Activated T-helper 2 cell treated with anti-CD3 and anti-CD28 coated beads, Interferon-gamma antibody, Interleukin-2, Interleukin-4, amounts not matched to agents 10 μg/mL and 5 μg/mL and 100 μg/mL, durations not matched to agents 14 hours and 24 hours and 36 hours (primary cell): Measurements from ENCODE around the gene CD37. TPM values are rescaled to one million over a fixed set of nuclear protein-coding genes. Genes with fewer than 3 reads are reported as not detected.

ENCODE experiments used
- DNase-seq: peaks from one replicate; pipeline ENCODE4 v3.0.0; 2021; ENCODE audit warnings: low spot score
- H3K27ac Mint-ChIP-seq: one replicate; pipeline ENCODE4 v1.8.0; 2021; ENCODE audit warnings: mixed read lengths
- H3K27me3 Mint-ChIP-seq: one replicate; pipeline ENCODE4 v1.8.0; 2021; ENCODE audit warnings: low read depth, mixed read lengths
- H3K36me3 Mint-ChIP-seq: one replicate; pipeline ENCODE4 v1.8.0; 2021; ENCODE audit warnings: low read depth, mixed read lengths
- H3K4me1 Mint-ChIP-seq: one replicate; pipeline ENCODE4 v1.8.0; 2021; ENCODE audit warnings: low read depth, mixed read lengths
- H3K4me3 Mint-ChIP-seq: one replicate; pipeline ENCODE4 v1.8.0; 2021; ENCODE audit warnings: low read depth, mild to moderate bottlenecking, moderate library complexity, mixed read lengths
- H3K9me3 Mint-ChIP-seq: one replicate; pipeline ENCODE4 v1.8.0; 2021; ENCODE audit warnings: mixed read lengths
- intact Hi-C: fragments of 100-400 bp; cut with micrococcal nuclease; formaldehyde crosslinking; loops from one replicate; pipeline ENCODE4 v1.15.1; 2023
- total RNA-seq: library from RNA; stranded (reverse); gene quantifications from 2 replicates; pipeline ENCODE4 v1.2.3, GENCODE V29; 2022

CD37 gene
- total RNA-seq, 1 donor from 2014 or later = 141 TPM

- intact Hi-C loops = no loop called here
- Mint-ChIP-seq H3K4me1 (peaks cover 13% of the 10 kb centered on the region), H3K27ac (no peak overlapping the region)
These were observed 7.1 kb downstream of the CD37 start for GRCh38 chr19:49342291-49342721.

GRCh38 chr19:49343123-49343522 lies 7.9 kb downstream of the CD37 start:
- no peak overlapping the region for H3K4me3 Mint-ChIP-seq

More at GRCh38 chr19:49342291-49342721, 7.1 kb downstream of the CD37 start:
- DNase-seq = no peak
- Mint-ChIP-seq H3K9me3 (no peaks in the 10 kb centered on the region), H3K4me3 (no peak overlapping the region), H3K27me3 (no peaks in the 10 kb centered on the region), H3K36me3 (peaks cover 30% of the 10 kb centered on the region)

GRCh38 chr19:49344505-49345423 lies 9.6 kb downstream of the CD37 start:
- H3K4me1 Mint-ChIP-seq = peaks cover 3% of the 10 kb centered on the region
- no peaks in the 10 kb centered on the region for H3K27me3 Mint-ChIP-seq
- peaks cover 9% of the 10 kb centered on the region for H3K36me3 Mint-ChIP-seq
- intact Hi-C loops = no loop called here
- no peak overlapping the region for H3K27ac Mint-ChIP-seq
- no peaks in the 10 kb centered on the region for H3K9me3 Mint-ChIP-seq
- DNase-seq = no peak
- H3K4me3 Mint-ChIP-seq = no peak overlapping the region

More at GRCh38 chr19:49343123-49343522, 7.9 kb downstream of the CD37 start:
- H3K4me1 Mint-ChIP-seq = peaks cover 8% of the 10 kb centered on the region
- H3K9me3 Mint-ChIP-seq = no peaks in the 10 kb centered on the region
- intact Hi-C loops = no loop called here
- no peak overlapping the region for H3K27ac Mint-ChIP-seq
- H3K36me3 Mint-ChIP-seq = peaks cover 22% of the 10 kb centered on the region
- no peak for DNase-seq
- H3K27me3 Mint-ChIP-seq = no peaks in the 10 kb centered on the region

GRCh38 chr19:49347191-49347590 lies 12.0 kb downstream of the CD37 start:
- Mint-ChIP-seq H3K27ac (no peak overlapping the region), H3K9me3 (no peaks in the 10 kb centered on the region), H3K4me3 (no peak overlapping the region), H3K27me3 (peaks cover 2% of the 10 kb centered on the region), H3K4me1 (no peaks in the 10 kb centered on the region), H3K36me3 (no peaks in the 10 kb centered on the region)
- no peak for DNase-seq
- intact Hi-C loops = no loop called here

GRCh38 chr19:49347835-49348234 lies 12.6 kb downstream of the CD37 start:
- no peak overlapping the region for H3K27ac Mint-ChIP-seq
- intact Hi-C loops = no loop called here
- no peaks in the 10 kb centered on the region for H3K36me3 Mint-ChIP-seq
- DNase-seq = no peak
- no peaks in the 10 kb centered on the region for H3K9me3 Mint-ChIP-seq
- no peak overlapping the region for H3K4me3 Mint-ChIP-seq
- peaks cover 2% of the 10 kb centered on the region for H3K27me3 Mint-ChIP-seq
- no peaks in the 10 kb centered on the region for H3K4me1 Mint-ChIP-seq

- Mint-ChIP-seq H3K4me1 (no peaks in the 10 kb centered on the region), H3K27ac (no peak overlapping the region), H3K36me3 (no peaks in the 10 kb centered on the region), H3K9me3 (no peaks in the 10 kb centered on the region), H3K27me3 (peaks cover 5% of the 10 kb centered on the region), H3K4me3 (no peak overlapping the region)
- intact Hi-C loops = no loop called here
- DNase-seq = no peak
These were observed 13.3 kb downstream of the CD37 start for GRCh38 chr19:49348305-49349189.

- no peak for DNase-seq
- intact Hi-C loops = no loop called here
These were observed 14.4 kb downstream of the CD37 start for GRCh38 chr19:49349567-49349966.

GRCh38 chr19:49355909-49356353 lies 20.7 kb downstream of the CD37 start:
- no peak for DNase-seq
- H3K36me3 Mint-ChIP-seq = no peaks in the 10 kb centered on the region
- intact Hi-C loops = no loop called here

More at GRCh38 chr19:49349567-49349966, 14.4 kb downstream of the CD37 start:
- H3K36me3 Mint-ChIP-seq = no peaks in the 10 kb centered on the region
- H3K4me1 Mint-ChIP-seq = no peaks in the 10 kb centered on the region
- no peak overlapping the region for H3K4me3 Mint-ChIP-seq
- peaks cover 7% of the 10 kb centered on the region for H3K27me3 Mint-ChIP-seq
- no peak overlapping the region for H3K27ac Mint-ChIP-seq
- no peaks in the 10 kb centered on the region for H3K9me3 Mint-ChIP-seq

GRCh38 chr19:49356382-49356781 lies 21.2 kb downstream of the CD37 start:
- no peak for DNase-seq
- Mint-ChIP-seq H3K4me1 (peaks cover 4% of the 10 kb centered on the region), H3K9me3 (no peaks in the 10 kb centered on the region), H3K27me3 (peaks cover 37% of the 10 kb centered on the region), H3K4me3 (no peak overlapping the region), H3K27ac (no peak overlapping the region), H3K36me3 (no peaks in the 10 kb centered on the region)
- intact Hi-C loops = no loop called here

More at GRCh38 chr19:49355909-49356353, 20.7 kb downstream of the CD37 start:
- Mint-ChIP-seq H3K9me3 (no peaks in the 10 kb centered on the region), H3K4me3 (no peak overlapping the region), H3K4me1 (peaks cover 2% of the 10 kb centered on the region), H3K27me3 (peaks cover 35% of the 10 kb centered on the region), H3K27ac (no peak overlapping the region)

- Mint-ChIP-seq H3K27me3 (peaks cover 44% of the 10 kb centered on the region), H3K36me3 (no peaks in the 10 kb centered on the region), H3K4me3 (no peak overlapping the region), H3K9me3 (no peaks in the 10 kb centered on the region), H3K4me1 (peaks cover 6% of the 10 kb centered on the region), H3K27ac (no peak overlapping the region)
- DNase-seq = no peak
- intact Hi-C loops = no loop called here
These were observed 22.0 kb downstream of the CD37 start for GRCh38 chr19:49357186-49357585.

- intact Hi-C loops = no loop called here
- Mint-ChIP-seq H3K27me3 (peaks cover 46% of the 10 kb centered on the region), H3K27ac (no peak overlapping the region), H3K4me1 (peaks cover 6% of the 10 kb centered on the region), H3K9me3 (no peaks in the 10 kb centered on the region), H3K4me3 (no peak overlapping the region), H3K36me3 (no peaks in the 10 kb centered on the region)
- DNase-seq = no peak
These were observed 24.9 kb downstream of the CD37 start for GRCh38 chr19:49359851-49360820.
